Spleen (tissue), 11 donors: Measurements from ENCODE around the gene BTG3. TPM values are rescaled to one million over a fixed set of nuclear protein-coding genes. Genes with fewer than 3 reads are reported as not detected.

Experiments
- DNase-seq: peaks from one replicate; pipeline ENCODE4 v3.0.0-alpha.2; 2020
- H3K27ac ChIP-seq, 8 donors: fragments of 200-600 bp; sonication (generic) in 7 of 8; 1 replicate in 4 of 8; 2 replicates in 4 of 8; pipeline versions ENCODE4 v1.5.0 to v1.8.0; 2016 to 2021; ENCODE audit warnings: inconsistent platforms in 4 of 8, mild to moderate bottlenecking in 4 of 8, moderate library complexity in 1 of 8
- H3K27me3 ChIP-seq, 7 donors: fragments of 200-600 bp; sonication (generic) in 6 of 7; replicated peaks in 1 of 7; 1 replicate in 4 of 7; 2 replicates in 3 of 7; pipeline versions ENCODE4 v1.5.0 to v1.8.0; 2016 to 2021; ENCODE audit warnings: inconsistent platforms in 3 of 7, mild to moderate bottlenecking in 1 of 7
- H3K36me3 ChIP-seq, 6 donors: fragments of 200-600 bp; sonication (generic) in 5 of 6; 1 replicate in 4 of 6; 2 replicates in 2 of 6; pipeline versions ENCODE4 v1.5.0 to v1.8.0; 2016 to 2021; ENCODE audit warnings: inconsistent platforms in 2 of 6
- H3K4me1 ChIP-seq, 6 donors: fragments of 200-600 bp; sonication (generic) in 5 of 6; 1 replicate in 3 of 6; 2 replicates in 3 of 6; pipeline versions ENCODE4 v1.5.0 to v1.8.0; 2016 to 2021; ENCODE audit warnings: inconsistent platforms in 3 of 6
- H3K4me3 ChIP-seq, 8 donors: fragments of 200-600 bp; sonication (generic) in 7 of 8; 1 replicate in 4 of 8; 2 replicates in 4 of 8; pipeline versions ENCODE4 v1.5.0 to v1.8.0; 2016 to 2021; ENCODE audit warnings: inconsistent platforms in 4 of 8, mild to moderate bottlenecking in 4 of 8, moderate library complexity in 2 of 8
- H3K9me3 ChIP-seq, 8 donors: fragments of 200-600 bp; sonication (generic) in 7 of 8; 1 replicate in 4 of 8; 2 replicates in 4 of 8; pipeline versions ENCODE4 v1.5.0 to v1.8.0; 2016 to 2021; ENCODE audit warnings: inconsistent platforms in 4 of 8
- CTCF ChIP-seq, 11 experiments: fragments of 200-600 bp in 7 of 11; fragments of 450-650 bp in 4 of 11; sonication (generic) in 4 of 11; IDR thresholded peaks in 8 of 11; conservative IDR thresholded peaks in 3 of 11; 1 replicate in 7 of 11; 2 replicates in 4 of 11; pipeline versions ENCODE4 v1.4.0 to v1.8.0; 2016 to 2021; ENCODE audit warnings: antibody characterized with exemption in 11 of 11, inconsistent platforms in 4 of 11, mild to moderate bottlenecking in 1 of 11
- POLR2A ChIP-seq, 3 donors: fragments of 450-650 bp; IDR thresholded peaks; one replicate each; pipeline ENCODE4 v1.5.1; 2017; ENCODE audit warnings: antibody characterized with exemption in 3 of 3, mild to moderate bottlenecking in 1 of 3
- POLR2AphosphoS5 ChIP-seq, 3 donors: sonication (generic); formaldehyde crosslinking; IDR thresholded peaks; one replicate each; pipeline ENCODE4 v1.5.1; 2017; ENCODE audit warnings: antibody characterized with exemption in 3 of 3
- WGBS, 5 donors: extraction: QIAGEN DNeasy Blood & Tissue Kit in 3 of 5; methylation state at CpG; one replicate each; pipeline versions ENCODE4 v1.1.5 to v1.1.7; 2013 to 2018; 5-methylcytosine and 5-hydroxymethylcytosine counted together
- intact Hi-C: fragments of 100-400 bp; cut with DNase I; formaldehyde crosslinking; loops from one replicate; pipeline ENCODE4 v1.15.0; 2023; ENCODE audit warnings: low total_unique reads
- polyA plus RNA-seq, 3 donors: library from polyadenylated mRNA; stranded (reverse); fragments of 200-250 nt; gene quantifications; one replicate each; pipeline ENCODE4 v1.2.1, GENCODE V29; 2013
- total RNA-seq, 7 donors: library from RNA; depleted of rRNA in 3 of 7; stranded (reverse); fragments of >200 nt in 3 of 7; fragmentation: NEBNext Ultra II Directional in 4 of 7; extraction: Animal tissue kit (Norgen Biotek cat#: 25700) in 4 of 7; gene quantifications; one replicate each; pipeline versions ENCODE4 v1.1.0 to v1.2.1, GENCODE V29; 2016 to 2021
- donor health status: healthy with polysubstance abuse.
- donor health status: DM: no; HTN: no; CAD: no; lungs with moderate emphysema.
- donor health status: DM: no; HTN: no; CAD: no.
- donor health status: Bipolar disorder and iron deficiency.
- donor health status: healthy.
- donor health status: DM: no; HTN: no; CAD: no.
- donor health status: DM: yes; HTN: yes; CAD: no.

Gene BTG3
- total and polyA plus RNA-seq, 10 donors, result 10.9 to 31.7 (median 17.6) TPM

- no peaks in the 10 kb centered on the region for H3K36me3 ChIP-seq
- H3K4me3 ChIP-seq, result no peak overlapping the region
- no peaks in the 10 kb centered on the region for H3K27me3 ChIP-seq
- H3K4me1 ChIP-seq, result peaks cover 0 to 14% (median 5%) of the 10 kb centered on the region in 6 donors
- no peak overlapping the region for H3K27ac ChIP-seq
- H3K9me3 ChIP-seq, result no peaks in the 10 kb centered on the region
- TF ChIP-seq POLR2A (IDR thresholded peaks at IDR 0.05), result no peak
- TF ChIP-seq CTCF (IDR thresholded peaks at IDR 0.05 in 8 of 11, conservative IDR thresholded peaks at IDR 0.05 in 3 of 11), result no peak
- TF ChIP-seq POLR2AphosphoS5 (IDR thresholded peaks at IDR 0.05), result no peak
- no peak for DNase-seq
- 95 to 100% (median 97%) methylated on average over 1 of the region's 1 CpG for WGBS, 5 donors
- intact Hi-C loops, result loop anchor here (10.0 kb wide), 1 partner anchor 208 kb away; no protein-coding TSS in a partner anchor
Measured at GRCh38 chr21:17616831-17617230, 4.1 kb upstream of the BTG3 start.

- no peak for DNase-seq
Measured at GRCh38 chr21:17613242-17613676, 558 bp upstream of the BTG3 start.

GRCh38 chr21:17612023-17612564 is 607 bp downstream of the BTG3 start:
- intact Hi-C loops, result loop anchor here (10.0 kb wide), 1 partner anchor 213 kb away; no protein-coding TSS in a partner anchor
- WGBS, 5 donors, result 0 to 1% (median 0%) methylated on average over 26 to 50 of the region's 50 CpGs
- Histone ChIP-seq H3K4me1 (peaks cover 4 to 34% (median 13%) of the 10 kb centered on the region in 6 donors), H3K36me3 (peaks cover 0 to 20% (median 5%) of the 10 kb centered on the region in 6 donors), H3K4me3 (peak overlapping the region; percentile 68 to 85 (median 80)), H3K27ac (peak overlapping the region; percentile 78 to 92 (median 88)), H3K9me3 (no peaks in the 10 kb centered on the region), H3K27me3 (no peaks in the 10 kb centered on the region)
- no peak for TF ChIP-seq POLR2AphosphoS5 (IDR thresholded peaks at IDR 0.05)
- TF ChIP-seq POLR2A (IDR thresholded peaks at IDR 0.05), result no peak
- DNase-seq, result peak; percentile 87

More at GRCh38 chr21:17613242-17613676, 558 bp upstream of the BTG3 start:
- intact Hi-C loops, result loop anchor here (10.0 kb wide), 1 partner anchor 212 kb away; no protein-coding TSS in a partner anchor
- peak overlapping the region; percentile 78 to 92 (median 88) for H3K27ac ChIP-seq
- peaks cover 0 to 8% (median under 1%) of the 10 kb centered on the region in 6 donors for H3K36me3 ChIP-seq
- peak overlapping the region; percentile 68 to 85 (median 80) for H3K4me3 ChIP-seq
- no peak for TF ChIP-seq POLR2A (IDR thresholded peaks at IDR 0.05)
- TF ChIP-seq POLR2AphosphoS5 (IDR thresholded peaks at IDR 0.05), result no peak
- no peak for TF ChIP-seq CTCF (IDR thresholded peaks at IDR 0.05 in 8 of 11, conservative IDR thresholded peaks at IDR 0.05 in 3 of 11)
- 32 to 49% (median 36%) methylated on average over 14 to 16 of the region's 16 CpGs for WGBS, 5 donors
- peaks cover 4 to 34% (median 13%) of the 10 kb centered on the region in 6 donors for H3K4me1 ChIP-seq
- no peaks in the 10 kb centered on the region for H3K27me3 ChIP-seq
- H3K9me3 ChIP-seq, result no peaks in the 10 kb centered on the region

- intact Hi-C loops, result loop anchor here (10.0 kb wide), 1 partner anchor 213 kb away; no protein-coding TSS in a partner anchor
- TF ChIP-seq POLR2A (IDR thresholded peaks at IDR 0.05) (no peak), POLR2AphosphoS5 (IDR thresholded peaks at IDR 0.05) (peak; percentile 36 to 72 (median 69)), CTCF (IDR thresholded peaks at IDR 0.05 in 8 of 11, conservative IDR thresholded peaks at IDR 0.05 in 3 of 11) (peak in 5 of 11 experiments; percentile 19 to 43 (median 24))
- Histone ChIP-seq H3K36me3 (peaks cover 0 to 26% (median 5%) of the 10 kb centered on the region in 6 donors), H3K27me3 (no peaks in the 10 kb centered on the region), H3K27ac (peak overlapping the region; percentile 78 to 92 (median 88)), H3K9me3 (no peaks in the 10 kb centered on the region), H3K4me1 (peaks cover 4 to 34% (median 13%) of the 10 kb centered on the region in 6 donors), H3K4me3 (peak overlapping the region; percentile 68 to 85 (median 80))
- 0 to 1% (median 0%) methylated on average over 22 to 26 of the region's 26 CpGs for WGBS, 5 donors
- peak; percentile 88 for DNase-seq
Measured at GRCh38 chr21:17611414-17612022, 1.2 kb downstream of the BTG3 start.
